ENCODE measurements around the gene PLXNB3.

PLXNB3 gene

GRCh38 chrX:153731845-153732215 is 32.2 kb upstream of the PLXNB3 start:
- FAIRE-seq, result peak; percentile 64

GRCh38 chrX:153732401-153732800 is 31.6 kb upstream of the PLXNB3 start:
- DNase-seq (ENCODE audit: insufficient read length, low spot score), result no peak
- TF ChIP-seq PAX5 (IDR thresholded peaks at IDR 0.05; ENCODE audit: insufficient read depth, low read length, severe bottlenecking), result no peak
- no peak for TF ChIP-seq TAF1 (IDR thresholded peaks at IDR 0.05; ENCODE audit: low read depth, low read length)
- TF ChIP-seq POLR2AphosphoS5 (IDR thresholded peaks at IDR 0.05; ENCODE audit: low read depth, low read length), result no peak
- no peak for TF ChIP-seq POLR2A (IDR thresholded peaks at IDR 0.05; ENCODE audit: low read depth, low read length)
- TF ChIP-seq POU2F2 (IDR thresholded peaks at IDR 0.05; ENCODE audit: low read depth, low read length), result no peak
- TF ChIP-seq SPI1 (IDR thresholded peaks at IDR 0.05; ENCODE audit: low read depth, low read length), result no peak
- no peak for FAIRE-seq

More at GRCh38 chrX:153731845-153732215, 32.2 kb upstream of the PLXNB3 start:
- DNase-seq (ENCODE audit: insufficient read length, low spot score), result no peak
- TF ChIP-seq POU2F2 (IDR thresholded peaks at IDR 0.05; ENCODE audit: low read depth, low read length) (no peak), TAF1 (IDR thresholded peaks at IDR 0.05; ENCODE audit: low read depth, low read length) (no peak), POLR2AphosphoS5 (IDR thresholded peaks at IDR 0.05; ENCODE audit: low read depth, low read length) (no peak), PAX5 (IDR thresholded peaks at IDR 0.05; ENCODE audit: insufficient read depth, low read length, severe bottlenecking) (no peak), SPI1 (IDR thresholded peaks at IDR 0.05; ENCODE audit: low read depth, low read length) (no peak), POLR2A (IDR thresholded peaks at IDR 0.05; ENCODE audit: low read depth, low read length) (no peak)

- no peak for TF ChIP-seq PAX5 (IDR thresholded peaks at IDR 0.05; ENCODE audit: insufficient read depth, low read length, severe bottlenecking)
- TF ChIP-seq TAF1 (IDR thresholded peaks at IDR 0.05; ENCODE audit: low read depth, low read length), result no peak
- no peak for TF ChIP-seq POLR2A (IDR thresholded peaks at IDR 0.05; ENCODE audit: low read depth, low read length)
- no peak for TF ChIP-seq POLR2AphosphoS5 (IDR thresholded peaks at IDR 0.05; ENCODE audit: low read depth, low read length)
- no peak for TF ChIP-seq POU2F2 (IDR thresholded peaks at IDR 0.05; ENCODE audit: low read depth, low read length)
- no peak for TF ChIP-seq SPI1 (IDR thresholded peaks at IDR 0.05; ENCODE audit: low read depth, low read length)
- no peak for FAIRE-seq
- DNase-seq (ENCODE audit: insufficient read length, low spot score), result no peak
Measured at GRCh38 chrX:153733651-153734240, 30.3 kb upstream of the PLXNB3 start.

- TF ChIP-seq TAF1 (IDR thresholded peaks at IDR 0.05; ENCODE audit: low read depth, low read length), result no peak
- no peak for TF ChIP-seq SPI1 (IDR thresholded peaks at IDR 0.05; ENCODE audit: low read depth, low read length)
- TF ChIP-seq PAX5 (IDR thresholded peaks at IDR 0.05; ENCODE audit: insufficient read depth, low read length, severe bottlenecking), result no peak
- TF ChIP-seq POU2F2 (IDR thresholded peaks at IDR 0.05; ENCODE audit: low read depth, low read length), result no peak
- no peak for TF ChIP-seq POLR2A (IDR thresholded peaks at IDR 0.05; ENCODE audit: low read depth, low read length)
- TF ChIP-seq POLR2AphosphoS5 (IDR thresholded peaks at IDR 0.05; ENCODE audit: low read depth, low read length), result no peak
- FAIRE-seq (no peak), DNase-seq (ENCODE audit: insufficient read length, low spot score) (no peak)
Measured at GRCh38 chrX:153734871-153735270, 29.2 kb upstream of the PLXNB3 start.

GRCh38 chrX:153735274-153735673 is 28.8 kb upstream of the PLXNB3 start:
- DNase-seq (ENCODE audit: insufficient read length, low spot score) (no peak), FAIRE-seq (peak; percentile 95)
- no peak for TF ChIP-seq PAX5 (IDR thresholded peaks at IDR 0.05; ENCODE audit: insufficient read depth, low read length, severe bottlenecking)
- 0 out of 2 replicates have a peak, but pooled peaks have one; percentile 13 for TF ChIP-seq POU2F2 (IDR thresholded peaks at IDR 0.05; ENCODE audit: low read depth, low read length)

- DNase-seq (ENCODE audit: insufficient read length, low spot score) (no peak), FAIRE-seq (no peak)
- TF ChIP-seq POLR2A (IDR thresholded peaks at IDR 0.05; ENCODE audit: low read depth, low read length), result no peak
- TF ChIP-seq SPI1 (IDR thresholded peaks at IDR 0.05; ENCODE audit: low read depth, low read length), result no peak
- TF ChIP-seq TAF1 (IDR thresholded peaks at IDR 0.05; ENCODE audit: low read depth, low read length), result no peak
- no peak for TF ChIP-seq POU2F2 (IDR thresholded peaks at IDR 0.05; ENCODE audit: low read depth, low read length)
- TF ChIP-seq POLR2AphosphoS5 (IDR thresholded peaks at IDR 0.05; ENCODE audit: low read depth, low read length), result no peak
- no peak for TF ChIP-seq PAX5 (IDR thresholded peaks at IDR 0.05; ENCODE audit: insufficient read depth, low read length, severe bottlenecking)
Measured at GRCh38 chrX:153736071-153736820, 27.8 kb upstream of the PLXNB3 start.

GRCh38 chrX:153736871-153737441 is 27.1 kb upstream of the PLXNB3 start:
- peak; percentile 13 for FAIRE-seq

GRCh38 chrX:153738056-153738605 is 25.9 kb upstream of the PLXNB3 start:
- DNase-seq (ENCODE audit: insufficient read length, low spot score) (no peak), FAIRE-seq (no peak)
- no peak for TF ChIP-seq PAX5 (IDR thresholded peaks at IDR 0.05; ENCODE audit: insufficient read depth, low read length, severe bottlenecking)
- no peak for TF ChIP-seq POLR2A (IDR thresholded peaks at IDR 0.05; ENCODE audit: low read depth, low read length)
- TF ChIP-seq POU2F2 (IDR thresholded peaks at IDR 0.05; ENCODE audit: low read depth, low read length), result no peak
- TF ChIP-seq POLR2AphosphoS5 (IDR thresholded peaks at IDR 0.05; ENCODE audit: low read depth, low read length), result no peak
- no peak for TF ChIP-seq TAF1 (IDR thresholded peaks at IDR 0.05; ENCODE audit: low read depth, low read length)
- no peak for TF ChIP-seq SPI1 (IDR thresholded peaks at IDR 0.05; ENCODE audit: low read depth, low read length)

More at GRCh38 chrX:153736871-153737441, 27.1 kb upstream of the PLXNB3 start:
- DNase-seq (ENCODE audit: insufficient read length, low spot score), result no peak
- no peak for TF ChIP-seq POU2F2 (IDR thresholded peaks at IDR 0.05; ENCODE audit: low read depth, low read length)
- no peak for TF ChIP-seq POLR2AphosphoS5 (IDR thresholded peaks at IDR 0.05; ENCODE audit: low read depth, low read length)

- TF ChIP-seq TAF1 (IDR thresholded peaks at IDR 0.05; ENCODE audit: low read depth, low read length) (no peak), PAX5 (IDR thresholded peaks at IDR 0.05; ENCODE audit: insufficient read depth, low read length, severe bottlenecking) (no peak), POLR2AphosphoS5 (IDR thresholded peaks at IDR 0.05; ENCODE audit: low read depth, low read length) (no peak), POLR2A (IDR thresholded peaks at IDR 0.05; ENCODE audit: low read depth, low read length) (no peak), POU2F2 (IDR thresholded peaks at IDR 0.05; ENCODE audit: low read depth, low read length) (no peak), SPI1 (IDR thresholded peaks at IDR 0.05; ENCODE audit: low read depth, low read length) (no peak)
- DNase-seq (ENCODE audit: insufficient read length, low spot score), result no peak
- FAIRE-seq, result no peak
Measured at GRCh38 chrX:153739754-153740486, 24.1 kb upstream of the PLXNB3 start.
